ENCODE results near the gene MYO9B. TPM values are rescaled to one million over a fixed set of nuclear protein-coding genes. Genes with fewer than 3 reads are reported as not detected.

The MYO9B gene
- total and polyA plus RNA-seq, 9 of the 15 experiments (the other 6 are each of a cell fraction or from before 2014, with no cell fraction given), result 2.4 to 77.6 (median 23.0) TPM

DNA sequence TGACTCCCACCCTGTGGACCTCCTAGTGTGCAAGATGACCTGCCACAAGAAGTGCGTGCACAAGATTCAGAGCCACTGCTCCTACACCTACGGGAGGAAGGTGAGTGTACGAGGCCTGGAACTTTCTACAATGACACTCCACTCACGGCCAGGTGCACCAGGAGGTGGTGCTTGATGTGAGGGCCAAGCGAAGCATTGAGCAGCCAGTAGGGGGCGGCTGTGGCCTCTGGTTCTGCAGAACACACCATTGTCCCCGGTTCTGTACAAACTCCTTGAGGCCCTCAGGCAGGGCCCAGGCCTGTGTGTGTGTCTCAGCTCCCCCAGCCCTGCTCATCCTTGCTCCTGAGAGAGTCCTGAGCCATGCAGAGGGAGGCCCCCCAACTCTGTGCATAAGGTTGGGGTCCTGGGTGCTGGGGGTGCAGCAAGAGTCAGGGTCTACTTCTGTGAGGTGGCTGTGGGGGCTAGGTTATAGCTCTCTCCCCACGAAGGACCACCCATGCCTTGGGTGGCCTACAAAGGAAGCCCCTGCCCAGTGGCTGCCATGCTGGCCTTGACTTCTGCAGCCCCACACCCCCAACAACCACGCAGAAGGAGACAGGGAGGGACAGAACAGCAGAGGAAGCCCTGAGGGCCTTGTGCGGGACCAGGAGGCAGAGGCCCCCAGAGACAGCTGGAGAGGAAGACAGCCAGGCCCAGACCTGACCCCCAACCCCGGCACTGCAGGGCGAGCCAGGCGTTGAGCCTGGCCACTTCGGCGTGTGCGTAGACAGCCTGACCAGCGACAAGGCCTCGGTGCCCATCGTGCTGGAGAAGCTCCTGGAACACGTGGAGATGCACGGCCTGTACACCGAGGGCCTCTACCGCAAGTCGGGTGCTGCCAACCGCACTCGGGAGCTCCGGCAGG is 129.9 kb downstream of the MYO9B start (continued):
- no peak for TF ChIP-seq ZNF766 (CRISPR knock-in tag; conservative IDR thresholded peaks at IDR 0.05)
- TF ChIP-seq CREB3L1 (IDR thresholded peaks at IDR 0.05; ENCODE audit: borderline replicate concordance, low read depth), result no peak
- TF ChIP-seq SMARCC2 (IDR thresholded peaks at IDR 0.05; ENCODE audit: low read depth), result no peak
- no peak for TF ChIP-seq GTF2B (IDR thresholded peaks at IDR 0.05; ENCODE audit: extremely low read depth, insufficient read length)
- TF ChIP-seq ZNF121 (CRISPR knock-in tag; conservative IDR thresholded peaks at IDR 0.05), result no peak
- no peak for TF ChIP-seq TCFL5 (CRISPR knock-in tag; conservative IDR thresholded peaks at IDR 0.05)
- no peak; the same call in 1 of the 2 replicates for TF ChIP-seq ESRRA (IDR thresholded peaks at IDR 0.05; ENCODE audit: borderline replicate concordance, low read depth)
- no peak for TF ChIP-seq NCOA2 (IDR thresholded peaks at IDR 0.05; ENCODE audit: partially characterized antibody in 2 of 2)
- no peak for TF ChIP-seq ZNF57 (CRISPR knock-in tag; IDR thresholded peaks at IDR 0.05)
- peak; percentile 87 for TF ChIP-seq SMC3 (conservative IDR thresholded peaks at IDR 0.05; ENCODE audit: insufficient read depth, low read depth, low read length)
- no peak for TF ChIP-seq SIN3B (IDR thresholded peaks at IDR 0.05; ENCODE audit: low read depth)
- no peak for TF ChIP-seq ATF4 (CRISPR knock-in tag; IDR thresholded peaks at IDR 0.05)
- TF ChIP-seq ZNF778 (CRISPR knock-in tag; IDR thresholded peaks at IDR 0.05), result no peak
- TF ChIP-seq ID3 (CRISPR knock-in tag; IDR thresholded peaks at IDR 0.05), result no peak
- TF ChIP-seq ID3 (tag; IDR thresholded peaks at IDR 0.05), result no peak
- no peak for TF ChIP-seq MCM7 (IDR thresholded peaks at IDR 0.05)
- no peak for TF ChIP-seq SPI1 (IDR thresholded peaks at IDR 0.05; ENCODE audit: borderline replicate concordance, low read depth, low read length)
- TF ChIP-seq JUND (IDR thresholded peaks at IDR 0.05; ENCODE audit: borderline replicate concordance, low read depth, low read length), result peak; percentile 26; the same call in 1 of the 2 replicates
- TF ChIP-seq JUND (tag; IDR thresholded peaks at IDR 0.05; ENCODE audit: borderline replicate concordance, low read depth, low read length), result no peak
- TF ChIP-seq CBX2 (IDR thresholded peaks at IDR 0.05; ENCODE audit: insufficient read depth, low read length, poor library complexity, severe bottlenecking), result no peak
- no peak for TF ChIP-seq ZNF41 (CRISPR knock-in tag; conservative IDR thresholded peaks at IDR 0.05)
- peak; percentile 29; the same call in 1 of the 2 replicates for TF ChIP-seq TFAP4 (CRISPR knock-in tag; IDR thresholded peaks at IDR 0.05; ENCODE audit: borderline replicate concordance)
- TF ChIP-seq CREB1 (IDR thresholded peaks at IDR 0.05), result no peak
- TF ChIP-seq CREB1 (CRISPR knock-in tag; IDR thresholded peaks at IDR 0.05), result no peak
